Gastrocnemius medialis (tissue), 4 donors: ENCODE results near the gene FAM117B.

Experiments used
- POLR2A ChIP-seq, 2 donors: fragments of 450-650 bp; IDR thresholded peaks; one replicate each; pipeline ENCODE4 v1.6.1; 2017; ENCODE audit warnings: antibody characterized with exemption in 2 of 2, mild to moderate bottlenecking in 2 of 2, moderate library complexity in 2 of 2
- TF ChIP-seq, protein P1 (sequence below), 5 experiments: fragments of 450-650 bp in 3 of 5; fragments of 200-600 bp in 2 of 5; sonication (generic) in 2 of 5; IDR thresholded peaks in 4 of 5; conservative IDR thresholded peaks in 1 of 5; 1 replicate in 4 of 5; 2 replicates in 1 of 5; pipeline ENCODE4 v1.5.1; 2016 to 2019; ENCODE audit warnings: antibody characterized with exemption in 5 of 5, mild to moderate bottlenecking in 3 of 5, moderate library complexity in 3 of 5

- TF ChIP-seq, protein P1, sequence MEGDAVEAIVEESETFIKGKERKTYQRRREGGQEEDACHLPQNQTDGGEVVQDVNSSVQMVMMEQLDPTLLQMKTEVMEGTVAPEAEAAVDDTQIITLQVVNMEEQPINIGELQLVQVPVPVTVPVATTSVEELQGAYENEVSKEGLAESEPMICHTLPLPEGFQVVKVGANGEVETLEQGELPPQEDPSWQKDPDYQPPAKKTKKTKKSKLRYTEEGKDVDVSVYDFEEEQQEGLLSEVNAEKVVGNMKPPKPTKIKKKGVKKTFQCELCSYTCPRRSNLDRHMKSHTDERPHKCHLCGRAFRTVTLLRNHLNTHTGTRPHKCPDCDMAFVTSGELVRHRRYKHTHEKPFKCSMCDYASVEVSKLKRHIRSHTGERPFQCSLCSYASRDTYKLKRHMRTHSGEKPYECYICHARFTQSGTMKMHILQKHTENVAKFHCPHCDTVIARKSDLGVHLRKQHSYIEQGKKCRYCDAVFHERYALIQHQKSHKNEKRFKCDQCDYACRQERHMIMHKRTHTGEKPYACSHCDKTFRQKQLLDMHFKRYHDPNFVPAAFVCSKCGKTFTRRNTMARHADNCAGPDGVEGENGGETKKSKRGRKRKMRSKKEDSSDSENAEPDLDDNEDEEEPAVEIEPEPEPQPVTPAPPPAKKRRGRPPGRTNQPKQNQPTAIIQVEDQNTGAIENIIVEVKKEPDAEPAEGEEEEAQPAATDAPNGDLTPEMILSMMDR (IDR thresholded peaks at IDR 0.05 in 4 of 5, conservative IDR thresholded peaks at IDR 0.05 in 1 of 5), result no peak
- no peak for TF ChIP-seq POLR2A (IDR thresholded peaks at IDR 0.05)
Measured at GRCh38 chr2:202815548-202816360, 181.0 kb downstream of the FAM117B start.
